ENCODE measurements around the gene CCDC82.
"Not testable (repeated sequence)": the region's sequence is repeated elsewhere in the genome, so short reads cannot be mapped to it uniquely, and the experiment has no call there.

CCDC82 gene

DNA sequence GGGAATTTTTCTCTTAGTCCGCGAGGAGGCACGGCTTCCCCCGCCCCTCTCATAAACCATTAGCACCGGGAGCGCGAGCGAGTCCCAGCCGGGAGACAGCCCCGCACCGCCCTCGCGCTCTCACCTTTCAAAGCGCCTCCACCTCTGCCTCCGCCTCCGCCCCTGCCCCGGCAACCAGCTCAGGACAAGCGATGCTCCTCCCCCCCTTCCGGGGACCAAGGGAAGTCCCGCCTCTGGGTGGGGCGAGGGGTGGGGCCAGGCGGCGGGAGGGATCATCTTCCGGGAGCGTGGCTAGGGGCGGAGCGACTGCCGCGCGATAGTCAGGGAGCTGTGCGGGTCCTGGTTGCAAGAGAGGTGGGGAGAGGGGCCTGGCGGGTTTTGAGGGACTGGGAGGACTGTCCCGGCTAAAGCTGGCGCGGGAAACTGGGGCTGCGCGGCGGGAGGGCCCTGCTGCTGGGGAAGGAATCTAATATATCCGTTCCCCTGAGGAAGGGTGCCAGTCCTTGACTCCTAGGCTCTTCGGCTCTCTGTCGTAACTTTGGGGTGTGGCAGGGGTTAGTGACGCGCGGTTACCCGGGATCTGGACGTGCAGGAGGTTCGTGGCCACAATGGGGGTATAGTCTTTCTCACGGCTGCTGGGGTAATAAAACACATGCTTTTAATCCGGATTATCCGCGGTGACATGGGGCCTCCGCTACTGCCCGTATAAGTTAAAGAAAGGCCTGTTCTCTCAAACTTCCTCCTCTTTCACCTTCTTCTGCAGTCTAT is at the start of gene CCDC82, which contains the start of gene JRKL:
TSS of gene CCDC82 (minus strand) at position 193 of the 768 bp plus-strand sequence. CDS start 5,165 bp downstream, outside the sequence.
TSS of gene JRKL (plus strand) at position 294 of the 768 bp plus-strand sequence. CDS start 637 bp downstream, outside the sequence.
- DNase-seq (ENCODE audit: low read depth): peak; percentile 96

DNA sequence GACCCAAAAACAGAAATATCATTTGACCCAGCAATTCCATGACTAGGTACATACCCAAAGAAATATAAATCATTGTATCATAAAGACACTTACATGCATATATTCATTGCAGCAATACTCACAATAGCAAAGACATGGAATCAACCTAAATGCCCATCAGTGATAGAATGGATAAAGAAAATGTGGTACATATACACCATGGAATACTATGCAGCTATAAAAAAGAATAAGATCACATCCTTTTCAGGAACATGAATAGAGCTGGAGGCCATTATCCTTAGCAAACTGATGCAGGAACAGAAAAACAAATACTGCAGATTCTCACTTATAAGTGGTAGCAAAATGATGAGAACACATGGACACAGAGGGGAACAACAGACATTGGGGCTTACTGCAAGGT is 42.9 kb upstream of the CCDC82 start:
- not testable (repeated sequence) for DNase-seq (ENCODE audit: low read depth)

DNA sequence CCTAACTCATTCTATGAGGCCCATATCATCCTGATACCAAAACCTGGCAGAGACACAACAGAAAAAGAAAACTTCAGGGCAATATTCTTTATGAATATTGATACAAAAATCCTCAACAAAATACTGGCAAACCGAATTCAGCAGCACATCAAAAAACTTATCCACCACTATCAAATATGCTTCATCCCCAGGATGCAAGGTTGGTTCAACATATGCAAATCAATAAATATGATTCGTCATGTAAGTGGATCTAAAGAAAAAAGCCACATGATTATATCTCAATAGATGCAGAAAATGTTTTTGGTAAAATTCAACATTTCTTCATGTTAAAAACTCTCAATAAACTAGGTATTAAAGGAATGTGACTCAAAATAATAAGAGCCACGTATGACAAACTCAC is 41.0 kb upstream of the CCDC82 start:
- no peak for DNase-seq (ENCODE audit: low read depth)

DNA sequence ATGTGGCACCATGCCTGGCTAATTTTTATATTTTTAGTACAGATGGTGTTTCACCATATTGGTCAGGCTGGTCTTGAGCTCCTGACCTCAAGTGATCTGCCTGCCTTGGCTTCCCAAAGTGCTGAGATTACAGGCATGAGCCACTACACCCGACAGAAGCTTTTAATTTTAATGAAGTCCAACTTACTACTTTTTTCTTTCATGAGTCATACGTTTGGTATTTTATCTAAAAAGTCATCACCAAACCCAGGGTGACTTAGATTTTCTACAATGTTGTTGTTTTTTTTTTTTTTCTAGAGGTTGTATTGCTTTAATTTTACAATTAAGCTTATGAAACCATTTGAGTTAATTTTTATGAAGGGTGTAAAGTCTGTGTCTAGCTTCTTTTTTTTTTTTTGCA is 35.0 kb upstream of the CCDC82 start:
- peak; percentile 61 for DNase-seq (ENCODE audit: low read depth)

DNA sequence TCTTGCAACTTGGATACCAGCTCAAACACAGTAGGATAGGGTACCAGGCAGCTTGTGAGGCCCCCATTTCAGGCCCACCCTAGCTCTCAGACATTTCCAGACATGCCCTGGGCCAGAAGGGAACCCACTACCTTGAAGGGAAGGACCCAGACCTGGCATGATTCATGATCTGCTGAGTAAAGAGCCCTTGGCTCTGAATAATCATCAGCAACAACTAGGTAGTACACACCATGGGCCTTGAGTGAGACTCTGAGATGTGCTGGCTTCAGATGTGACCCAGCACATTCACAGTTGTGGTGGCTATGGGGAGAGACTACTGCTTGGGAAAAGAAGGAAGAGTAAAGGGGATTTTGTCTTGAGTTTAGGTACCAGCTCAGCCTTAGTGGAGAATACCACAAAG is 23.7 kb upstream of the CCDC82 start:
- no peak for DNase-seq (ENCODE audit: low read depth)

DNA sequence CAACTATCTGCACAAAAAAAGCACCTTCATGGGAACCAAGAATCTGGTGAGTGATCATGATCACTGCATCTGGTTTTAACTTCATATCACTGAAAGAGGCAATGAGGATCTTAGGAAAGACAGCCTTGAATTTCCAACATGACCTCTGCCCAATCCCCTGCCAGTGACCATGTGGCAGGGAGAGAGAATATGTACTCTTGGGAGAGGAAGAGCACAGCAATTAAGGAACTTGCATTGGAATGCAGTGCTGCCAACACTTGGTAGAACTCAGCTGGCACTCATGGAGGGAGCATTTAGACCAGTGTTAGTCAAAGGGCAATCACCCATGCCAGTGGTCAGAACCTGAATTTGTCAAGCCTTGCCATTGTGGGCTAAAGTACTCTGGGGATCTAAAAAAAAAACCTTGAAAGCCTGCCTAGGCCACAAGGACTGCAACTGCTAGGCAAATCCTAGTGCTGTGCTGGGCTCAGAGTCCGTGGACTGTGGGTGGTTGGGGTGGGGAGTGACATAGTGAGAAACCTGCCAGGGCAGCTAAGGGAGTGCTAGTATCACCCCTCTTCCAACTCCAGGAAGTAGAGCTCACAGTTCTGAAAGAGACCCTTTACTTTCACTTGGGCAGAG is 23.2 kb upstream of the CCDC82 start:
- no peak for DNase-seq (ENCODE audit: low read depth)

DNA sequence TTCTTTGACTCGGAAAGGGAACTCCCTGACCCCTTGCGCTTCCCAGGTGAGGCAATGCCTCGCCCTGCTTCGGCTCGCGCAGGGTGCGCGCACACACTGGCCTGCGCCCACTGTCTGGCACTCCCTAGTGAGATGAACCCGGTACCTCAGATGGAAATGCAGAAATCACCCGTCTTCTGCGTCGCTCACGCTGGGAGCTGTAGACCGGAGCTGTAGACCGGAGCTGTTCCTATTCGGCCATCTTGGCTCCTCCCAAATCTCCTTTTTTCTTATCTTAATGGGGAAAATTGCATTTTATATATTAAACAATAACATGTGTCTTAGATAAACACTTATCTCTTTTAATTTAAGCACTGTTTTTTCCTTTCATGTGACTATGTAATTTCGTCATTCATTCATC is 21.7 kb upstream of the CCDC82 start:
- not testable (repeated sequence) for DNase-seq (ENCODE audit: low read depth)

DNA sequence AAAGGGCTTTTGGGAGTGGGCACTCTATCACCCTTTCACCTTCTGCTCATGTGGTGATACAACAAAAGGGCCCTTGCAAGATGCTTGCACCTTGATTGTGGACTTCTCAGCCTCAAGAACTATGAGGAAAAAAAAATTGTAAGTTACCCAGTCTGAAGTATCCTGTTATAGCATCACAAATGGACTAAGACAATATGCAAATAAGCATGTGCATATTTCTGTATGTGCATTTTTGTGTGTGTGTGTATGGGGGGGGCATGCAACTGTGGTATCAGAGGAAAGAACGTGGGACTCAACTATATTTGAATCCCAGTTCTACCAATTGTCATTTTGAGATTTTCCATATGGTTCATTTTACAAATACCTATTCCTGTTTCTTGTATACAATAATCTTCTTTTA is 11.0 kb upstream of the CCDC82 start:
- no peak for DNase-seq (ENCODE audit: low read depth)

DNA sequence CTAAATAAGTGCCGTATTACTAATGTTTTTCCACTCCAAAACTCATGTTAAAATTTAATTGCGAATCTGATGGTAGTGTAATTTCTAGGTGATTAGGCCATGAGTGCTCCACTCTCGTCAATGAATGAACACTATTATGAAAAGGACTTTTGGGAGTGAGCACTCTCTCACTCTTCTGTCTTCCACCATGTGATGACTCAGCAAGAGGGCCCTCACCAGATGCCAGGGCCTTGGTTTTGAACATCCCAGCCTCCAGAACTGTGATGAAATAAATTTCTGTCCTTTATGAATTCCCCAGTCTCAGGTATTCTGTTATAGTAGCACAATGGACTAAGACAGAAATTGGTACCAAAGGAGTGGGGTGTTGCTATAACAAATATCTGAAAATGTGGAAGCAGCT is 8.2 kb upstream of the CCDC82 start:
- DNase-seq (ENCODE audit: low read depth): no peak

DNA sequence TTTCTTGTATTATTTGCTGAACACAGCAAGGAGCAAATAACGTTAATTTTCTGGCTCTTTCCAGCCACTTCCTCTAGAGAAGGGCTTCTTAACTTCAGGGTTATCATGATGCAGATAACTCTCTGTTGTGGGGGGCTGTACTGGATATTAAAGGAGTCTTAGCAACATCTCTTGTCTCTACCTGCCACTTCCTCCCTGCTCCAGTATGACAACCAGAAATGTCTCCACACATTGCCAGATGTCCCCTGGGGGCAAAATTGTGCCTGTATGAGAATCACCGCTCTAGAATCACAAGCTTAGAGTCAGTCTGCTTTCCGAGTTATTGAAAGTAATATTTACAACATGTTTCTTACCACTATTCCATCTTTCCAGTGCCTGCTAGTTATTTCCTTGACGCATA is 6.9 kb upstream of the CCDC82 start:
- no peak for DNase-seq (ENCODE audit: low read depth)

DNA sequence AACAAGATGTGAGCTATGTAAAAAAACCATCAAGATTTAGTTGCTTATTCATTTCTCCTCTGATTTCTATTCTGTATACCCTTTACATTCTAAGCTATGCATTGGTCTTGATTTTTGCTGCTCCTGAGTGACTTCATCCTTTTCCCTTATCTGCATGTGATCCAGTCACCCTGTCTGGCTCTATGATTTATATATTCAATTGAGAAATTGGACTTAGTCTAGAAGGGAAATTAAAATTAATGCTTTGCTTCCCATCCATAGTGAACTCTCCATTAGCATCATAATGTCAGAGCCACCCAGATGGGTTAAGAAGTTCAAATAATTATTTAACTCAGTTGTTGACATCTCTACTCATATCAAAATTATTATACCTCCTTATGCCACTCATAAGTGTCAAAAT is 5.1 kb upstream of the CCDC82 start:
- DNase-seq (ENCODE audit: low read depth): no peak

DNA sequence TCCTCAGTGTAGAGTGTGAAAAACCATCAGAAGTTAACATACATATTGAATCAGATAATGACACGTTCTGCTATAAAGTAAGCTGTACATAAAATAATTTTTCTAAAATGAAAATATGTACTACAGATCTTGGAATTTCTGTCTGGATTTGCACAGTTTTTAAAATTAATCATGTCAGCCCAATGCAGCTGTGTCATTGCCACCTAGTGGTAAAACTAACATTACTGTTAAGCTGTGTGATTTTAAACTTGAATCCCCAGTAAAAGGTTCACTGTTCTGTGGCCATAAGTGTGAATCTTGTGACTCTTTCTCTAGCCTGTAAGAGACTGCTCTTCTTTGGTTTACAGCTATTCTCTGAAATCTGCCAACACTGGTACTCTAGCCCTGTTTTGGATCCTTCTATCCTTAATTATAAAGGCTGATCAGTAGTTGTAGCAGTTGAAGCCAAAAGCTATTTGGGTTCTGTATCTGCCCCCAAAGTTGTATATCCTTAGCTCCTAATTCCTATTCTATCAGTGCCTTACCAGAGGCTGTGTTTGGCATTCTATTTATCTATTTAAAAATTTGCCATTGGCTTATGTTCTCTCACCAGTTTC is 4.1 kb upstream of the CCDC82 start:
- DNase-seq (ENCODE audit: low read depth): peak; percentile 57

DNA sequence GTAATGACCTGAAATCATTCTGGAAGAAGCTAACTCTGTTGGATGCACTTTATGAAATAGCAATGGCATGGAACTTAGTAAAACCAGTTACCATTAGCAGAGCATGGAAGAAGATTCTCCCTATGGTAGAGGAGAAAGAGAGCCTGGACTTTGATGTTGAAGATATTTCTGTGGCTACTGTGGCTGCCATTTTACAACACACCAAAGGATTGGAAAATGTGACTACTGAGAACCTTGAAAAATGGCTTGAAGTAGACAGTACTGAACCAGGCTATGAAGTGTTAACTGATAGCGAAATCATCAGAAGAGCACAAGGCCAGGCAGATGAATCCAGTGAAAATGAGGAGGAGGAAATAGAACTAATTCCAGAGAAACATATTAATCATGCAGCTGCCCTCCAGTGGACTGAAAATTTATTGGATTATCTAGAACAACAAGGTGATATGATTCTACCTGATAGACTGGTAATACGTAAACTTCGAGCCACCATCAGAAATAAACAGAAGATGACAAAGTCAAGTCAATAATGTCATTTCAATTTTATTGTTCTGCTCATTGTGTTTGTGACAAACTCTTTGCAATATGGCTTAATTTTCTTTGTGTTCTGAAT is 2.1 kb upstream of the CCDC82 start:
- peak; percentile 11 for DNase-seq (ENCODE audit: low read depth)

DNA sequence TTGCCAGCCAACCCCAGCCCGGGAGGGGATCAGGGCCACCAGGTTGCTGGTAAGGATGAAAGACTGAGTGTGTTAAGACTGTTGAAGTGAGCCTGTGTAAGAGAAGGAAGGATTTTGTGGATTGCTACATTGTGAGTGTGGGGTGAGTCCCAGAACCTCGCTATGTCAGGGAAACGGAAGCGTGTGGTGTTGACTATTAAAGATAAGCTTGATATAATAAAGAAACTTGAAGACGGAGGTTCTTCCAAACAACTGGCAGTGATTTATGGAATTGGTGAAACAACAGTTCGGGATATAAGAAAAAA is 728 bp upstream of the CCDC82 start:
- DNase-seq (ENCODE audit: low read depth): peak; percentile 35

DNA sequence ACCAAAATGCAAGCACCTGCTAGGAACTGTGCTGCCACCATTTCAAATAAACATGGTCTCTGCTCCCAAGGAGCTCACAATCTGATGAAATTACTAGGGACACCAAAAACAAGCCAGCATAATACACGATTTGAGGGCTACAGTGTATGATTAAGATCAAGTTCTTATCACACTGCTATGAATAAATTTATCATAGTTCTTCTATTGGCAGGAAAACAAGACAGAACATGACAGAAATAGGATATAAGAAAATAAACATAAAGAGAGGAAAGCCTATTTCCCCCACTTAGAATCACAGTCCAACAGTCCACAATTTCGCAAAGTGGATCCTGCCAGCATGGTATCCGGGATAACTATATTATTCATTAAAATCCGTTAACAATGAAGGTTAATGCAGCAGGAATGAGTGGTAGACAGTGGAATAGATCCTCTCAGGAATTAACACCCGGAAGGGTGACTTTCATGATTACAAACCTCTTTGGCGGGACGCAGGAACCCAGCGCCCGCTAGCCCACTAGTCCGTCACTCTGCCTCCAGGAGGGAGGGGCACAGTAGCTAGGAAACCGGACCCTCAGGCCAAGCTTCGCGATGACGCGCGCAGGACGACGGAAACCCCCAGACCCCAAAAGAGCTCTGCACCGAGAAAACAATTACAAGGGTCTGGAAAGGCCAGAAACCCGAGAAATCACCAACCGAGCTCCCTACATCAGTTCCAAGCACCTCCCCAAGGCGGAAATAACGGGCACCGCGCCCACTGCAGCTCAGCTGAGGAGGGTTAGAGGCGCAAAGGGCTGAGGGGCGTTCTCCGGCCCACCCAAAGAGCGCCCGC is 607 bp downstream of the CCDC82 start:
- peak; percentile 64 for DNase-seq (ENCODE audit: low read depth)

DNA sequence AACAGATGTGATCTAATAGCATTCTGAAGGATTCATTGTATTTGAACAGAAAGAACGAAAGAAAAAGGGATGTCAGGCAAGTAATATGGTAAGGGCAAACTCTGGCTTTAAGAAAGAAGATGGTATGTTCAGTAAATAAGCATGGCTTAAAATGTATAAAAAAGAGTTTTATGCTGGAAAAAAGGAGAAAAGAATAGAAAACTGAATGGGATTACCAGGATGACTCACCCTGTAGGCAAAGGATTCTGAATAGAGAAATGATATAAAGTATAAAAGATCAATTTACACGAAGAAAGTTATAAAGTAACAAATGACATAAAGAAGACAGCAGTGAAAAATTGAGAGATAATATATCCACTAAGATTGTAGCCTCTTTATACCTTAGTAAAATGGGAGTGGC is 4.5 kb downstream of the CCDC82 start:
- no peak for DNase-seq (ENCODE audit: low read depth)

DNA sequence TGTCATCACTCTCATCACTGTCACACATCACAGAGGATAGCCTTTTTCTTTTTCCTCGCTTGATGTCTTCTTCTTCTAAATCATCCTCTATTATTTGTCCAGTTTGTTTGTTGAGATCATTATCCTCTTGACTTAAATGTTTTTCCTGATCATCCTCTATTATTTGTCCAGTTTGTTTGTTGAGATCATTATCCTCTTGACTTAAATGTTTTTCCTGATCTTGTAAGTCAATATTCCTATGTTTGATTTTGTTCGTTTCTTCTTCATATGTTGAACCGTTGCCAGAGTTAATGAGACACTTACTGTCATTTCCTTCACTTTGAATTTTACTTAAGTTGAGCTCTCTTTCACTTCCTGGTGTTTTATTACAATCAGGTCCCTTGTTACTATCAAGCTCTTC is 5.6 kb downstream of the CCDC82 start:
- no peak for DNase-seq (ENCODE audit: low read depth)

DNA sequence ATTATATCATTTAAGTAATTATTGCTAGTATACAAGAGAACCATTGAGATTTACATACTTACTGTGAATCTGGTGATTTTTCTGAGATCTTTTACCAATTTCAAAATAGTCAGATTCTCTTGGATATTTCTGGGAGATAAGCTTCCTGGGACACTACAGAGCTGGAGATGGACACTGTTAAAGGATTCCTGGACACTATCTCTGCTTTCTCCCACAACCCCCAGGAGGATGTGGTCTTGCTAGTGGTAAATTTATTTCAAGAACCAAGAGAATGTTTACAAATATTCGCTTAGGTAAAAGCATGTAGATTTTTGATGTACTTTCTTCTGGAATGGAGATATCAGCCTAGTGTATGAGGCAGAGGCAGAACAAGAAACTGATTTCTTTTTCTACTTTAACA is 12.9 kb downstream of the CCDC82 start:
- no peak for DNase-seq (ENCODE audit: low read depth)

DNA sequence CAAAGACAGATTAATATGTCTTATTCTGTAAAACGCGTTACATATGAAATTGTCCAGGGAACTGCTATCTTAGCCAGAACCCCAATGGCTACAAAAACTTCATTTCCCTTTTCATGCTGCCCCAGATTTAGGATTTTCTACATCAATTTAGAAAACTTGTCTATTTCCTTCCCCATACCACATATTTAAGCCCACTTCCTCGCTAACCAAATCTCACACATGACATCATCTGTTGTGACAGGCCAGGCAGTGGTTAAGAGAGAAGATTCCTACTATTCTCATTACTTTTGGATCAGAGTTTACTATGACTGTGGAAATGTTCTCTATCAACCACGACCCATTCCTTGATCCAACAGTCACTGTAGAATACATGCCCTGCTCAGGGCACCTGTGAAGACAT is 15.9 kb downstream of the CCDC82 start:
- no peak for DNase-seq (ENCODE audit: low read depth)

DNA sequence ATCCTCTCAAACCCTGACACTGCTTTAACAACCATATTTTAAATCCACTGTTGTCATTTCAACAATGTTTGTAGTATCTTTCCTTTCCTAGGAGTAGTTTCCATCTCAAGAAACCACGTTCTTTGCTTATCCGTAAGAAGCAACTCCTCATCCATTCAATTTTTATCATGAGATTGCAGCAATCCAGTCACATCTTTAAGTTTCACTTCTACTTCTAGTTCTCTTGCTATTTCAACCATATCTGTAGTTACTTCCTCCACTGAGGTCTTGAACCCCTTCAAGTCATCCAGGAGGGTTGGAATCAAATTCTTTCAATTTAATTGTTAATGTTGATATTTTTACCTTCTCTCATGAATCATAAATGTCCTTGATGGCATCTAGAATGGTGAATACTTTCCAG is 22.4 kb downstream of the CCDC82 start:
- DNase-seq (ENCODE audit: low read depth): no peak

DNA sequence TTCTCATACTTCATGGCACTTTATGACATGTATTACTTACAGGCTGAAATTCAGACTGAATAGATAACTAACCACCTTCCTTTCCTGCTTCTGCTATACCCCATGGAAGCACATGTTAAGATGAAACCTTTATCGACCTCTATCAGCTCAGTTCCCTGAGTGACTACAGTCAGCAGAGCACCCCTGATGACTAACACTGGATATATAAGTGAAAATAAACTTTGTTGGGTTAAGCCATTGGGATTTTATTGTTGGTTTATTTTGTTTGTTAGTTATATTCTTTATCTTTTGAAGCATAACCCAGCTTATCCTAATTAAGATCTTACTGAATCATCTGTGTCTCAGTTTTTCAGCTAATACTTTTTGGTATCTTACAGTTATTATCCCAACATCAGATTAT is 23.7 kb downstream of the CCDC82 start:
- peak; percentile 25 for DNase-seq (ENCODE audit: low read depth)

DNA sequence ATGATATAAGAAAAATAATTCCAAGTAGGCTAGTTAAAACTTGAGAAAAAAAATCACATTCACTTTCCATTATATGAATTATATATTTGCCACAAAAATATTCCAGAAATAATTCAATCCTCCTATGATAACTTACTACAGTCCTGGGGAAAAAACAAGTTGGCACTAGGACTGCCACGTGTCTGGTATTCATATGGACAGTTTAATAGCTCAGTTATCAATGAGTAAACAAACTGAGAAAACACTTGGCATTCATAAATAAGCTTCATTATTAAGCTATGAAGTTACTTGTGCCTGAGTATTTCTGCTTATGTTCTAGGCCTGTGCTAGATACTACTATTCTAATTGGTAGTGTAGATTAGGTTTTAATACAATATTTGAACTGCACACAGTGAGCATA is 24.2 kb downstream of the CCDC82 start:
- DNase-seq (ENCODE audit: low read depth): no peak

All from EH (cell line).